PC-3 (cell line): ENCODE data around the gene CBARP.

Experiments used
- EZH2 ChIP-seq: fragments of 300-600 bp; sonication (generic); IDR thresholded peaks from one replicate; pipeline ENCODE4 v1.6.1; 2017; ENCODE audit warnings: antibody characterized with exemption, mild to moderate bottlenecking, low read length; ENCODE audit not compliant: unreplicated experiment
- TF ChIP-seq, protein P1 (sequence below): fragments of 300-600 bp; sonication (generic); conservative IDR thresholded peaks from 2 replicates; pipeline ENCODE4 v1.5.1; 2017; ENCODE audit warnings: antibody characterized with exemption, low read depth, mild to moderate bottlenecking, low read length

GRCh38 chr19:1226227-1226518 lies 11.6 kb downstream of the CBARP start:
- TF ChIP-seq, protein P1, sequence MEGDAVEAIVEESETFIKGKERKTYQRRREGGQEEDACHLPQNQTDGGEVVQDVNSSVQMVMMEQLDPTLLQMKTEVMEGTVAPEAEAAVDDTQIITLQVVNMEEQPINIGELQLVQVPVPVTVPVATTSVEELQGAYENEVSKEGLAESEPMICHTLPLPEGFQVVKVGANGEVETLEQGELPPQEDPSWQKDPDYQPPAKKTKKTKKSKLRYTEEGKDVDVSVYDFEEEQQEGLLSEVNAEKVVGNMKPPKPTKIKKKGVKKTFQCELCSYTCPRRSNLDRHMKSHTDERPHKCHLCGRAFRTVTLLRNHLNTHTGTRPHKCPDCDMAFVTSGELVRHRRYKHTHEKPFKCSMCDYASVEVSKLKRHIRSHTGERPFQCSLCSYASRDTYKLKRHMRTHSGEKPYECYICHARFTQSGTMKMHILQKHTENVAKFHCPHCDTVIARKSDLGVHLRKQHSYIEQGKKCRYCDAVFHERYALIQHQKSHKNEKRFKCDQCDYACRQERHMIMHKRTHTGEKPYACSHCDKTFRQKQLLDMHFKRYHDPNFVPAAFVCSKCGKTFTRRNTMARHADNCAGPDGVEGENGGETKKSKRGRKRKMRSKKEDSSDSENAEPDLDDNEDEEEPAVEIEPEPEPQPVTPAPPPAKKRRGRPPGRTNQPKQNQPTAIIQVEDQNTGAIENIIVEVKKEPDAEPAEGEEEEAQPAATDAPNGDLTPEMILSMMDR = no peak
- no peak for TF ChIP-seq EZH2
